WERI-Rb-1 (cell line): ENCODE results near the gene CEACAM21.
A peak's percentile ranks its signal among the peaks of the same experiment; 100 is the strongest.

Experiments used
- DNase-seq: peaks from one replicate; pipeline ENCODE4 v3.0.0-alpha.2; 2020
- H3K27ac ChIP-seq: fragments of 250-450 bp; sonication (Bioruptor Pico); 2 replicates; pipeline ENCODE4 v1.5.1; 2020; ENCODE audit warnings: mild to moderate bottlenecking, moderate library complexity
- H3K27me3 ChIP-seq: fragments of 250-450 bp; sonication (Bioruptor Pico); 2 replicates; pipeline ENCODE4 v1.5.1; 2021; ENCODE audit warnings: mild to moderate bottlenecking, low read depth, moderate library complexity; ENCODE audit not compliant: insufficient read depth, severe bottlenecking
- H3K36me3 ChIP-seq: fragments of 250-450 bp; sonication (Bioruptor Pico); 2 replicates; pipeline ENCODE4 v1.5.1; 2020; ENCODE audit warnings: mild to moderate bottlenecking, moderate library complexity
- H3K4me3 ChIP-seq: 2 replicates; pipeline ENCODE4 v1.5.1; 2011; ENCODE audit warnings: low read depth, mild to moderate bottlenecking, control low read depth, low read length
- H3K9me3 ChIP-seq: fragments of 250-450 bp; sonication (Bioruptor Pico); 2 replicates; pipeline ENCODE4 v1.5.1; 2021; ENCODE audit warnings: mild to moderate bottlenecking, moderate library complexity; ENCODE audit not compliant: severe bottlenecking
- CTCF ChIP-seq: IDR thresholded peaks from 2 replicates; pipeline ENCODE4 v1.5.1; 2011; ENCODE audit warnings: low read depth, mild to moderate bottlenecking, control low read depth, inconsistent platforms, low read length

The CEACAM21 gene

GRCh38 chr19:41530761-41531301 lies 45.1 kb upstream of the CEACAM21 start:
- no peak for TF ChIP-seq CTCF
- no peak overlapping the region for H3K27ac ChIP-seq
- no peaks in the 10 kb centered on the region for H3K27me3 ChIP-seq
- H3K4me3 ChIP-seq: no peak overlapping the region
- no peak for DNase-seq
- peaks cover 15% of the 10 kb centered on the region for H3K9me3 ChIP-seq
- no peaks in the 10 kb centered on the region for H3K36me3 ChIP-seq

- DNase-seq: no peak
- no peaks in the 10 kb centered on the region for H3K36me3 ChIP-seq
- no peaks in the 10 kb centered on the region for H3K27me3 ChIP-seq
- H3K27ac ChIP-seq: no peak overlapping the region
- H3K9me3 ChIP-seq: peaks cover 15% of the 10 kb centered on the region
- no peak overlapping the region for H3K4me3 ChIP-seq
- TF ChIP-seq CTCF: no peak
These were observed 44.3 kb upstream of the CEACAM21 start for GRCh38 chr19:41531438-41532311.

- Histone ChIP-seq H3K27ac (no peak overlapping the region), H3K4me3 (no peak overlapping the region), H3K9me3 (peaks cover 16% of the 10 kb centered on the region), H3K27me3 (no peaks in the 10 kb centered on the region), H3K36me3 (no peaks in the 10 kb centered on the region)
- TF ChIP-seq CTCF: no peak
- no peak for DNase-seq
These were observed 43.4 kb upstream of the CEACAM21 start for GRCh38 chr19:41532526-41532925.

GRCh38 chr19:41533671-41534215 lies 42.2 kb upstream of the CEACAM21 start:
- Histone ChIP-seq H3K9me3 (peaks cover 16% of the 10 kb centered on the region), H3K27me3 (no peaks in the 10 kb centered on the region), H3K36me3 (no peaks in the 10 kb centered on the region), H3K4me3 (no peak overlapping the region), H3K27ac (peak overlapping the region; percentile 37)
- TF ChIP-seq CTCF: no peak
- no peak for DNase-seq

- Histone ChIP-seq H3K4me3 (no peak overlapping the region), H3K27me3 (no peaks in the 10 kb centered on the region), H3K36me3 (no peaks in the 10 kb centered on the region), H3K9me3 (peaks cover 3% of the 10 kb centered on the region), H3K27ac (no peak overlapping the region)
- no peak for TF ChIP-seq CTCF
- no peak for DNase-seq
These were observed 40.8 kb upstream of the CEACAM21 start for GRCh38 chr19:41535029-41535622.
